NCI-H2029 treated with DMSO at 0.1 percent for 48 hours (cell line): ENCODE data around the gene LGR6.
A peak's percentile ranks its signal among the peaks of the same experiment; 100 is the strongest.
"Not testable (repeated sequence)": the region's sequence is repeated elsewhere in the genome, so short reads cannot be mapped to it uniquely, and the experiment has no call there.

Experiments used
- DNase-seq: peaks from one replicate; lab custom pipeline; 2025; lab: John Stamatoyannopoulos, UW

LGR6 gene

GRCh38 chr1:202193614-202194327 lies at the start of gene LGR6:
Gene LGR6 (plus strand): TSS chr1:202193799. CDS start chr1:202193990, 191 bp downstream.
- no peak for DNase-seq

- DNase-seq: no peak
Observed at GRCh38 chr1:202144402-202145067, 49.1 kb upstream of the LGR6 start, which contains the start of gene ARL8A. Gene ARL8A (minus strand): TSS chr1:202144737. CDS start chr1:202144572, 165 bp downstream.

- no peak for DNase-seq
Observed at GRCh38 chr1:202145068-202145743, 48.4 kb upstream of the LGR6 start.

- DNase-seq: not testable (repeated sequence)
Observed at GRCh38 chr1:202145744-202146140, 47.9 kb upstream of the LGR6 start.

- no peak for DNase-seq
Observed at GRCh38 chr1:202146279-202146678, 47.3 kb upstream of the LGR6 start.

- DNase-seq: no peak
Observed at GRCh38 chr1:202146993-202147392, 46.6 kb upstream of the LGR6 start.

GRCh38 chr1:202148391-202148790 lies 45.2 kb upstream of the LGR6 start:
- DNase-seq: no peak

- no peak for DNase-seq
Observed at GRCh38 chr1:202149566-202149965, 44.0 kb upstream of the LGR6 start.

GRCh38 chr1:202150187-202150586 lies 43.4 kb upstream of the LGR6 start:
- no peak for DNase-seq

GRCh38 chr1:202150602-202151001 lies 43.0 kb upstream of the LGR6 start:
- DNase-seq: no peak

- no peak for DNase-seq
Observed at GRCh38 chr1:202151045-202151444, 42.6 kb upstream of the LGR6 start.

GRCh38 chr1:202152399-202152798 lies 41.2 kb upstream of the LGR6 start:
- no peak for DNase-seq

GRCh38 chr1:202153284-202153683 lies 40.3 kb upstream of the LGR6 start:
- DNase-seq: no peak

- no peak for DNase-seq
Observed at GRCh38 chr1:202154148-202154765, 39.3 kb upstream of the LGR6 start.

- DNase-seq: peak; percentile 38
Observed at GRCh38 chr1:202154766-202155477, 38.7 kb upstream of the LGR6 start.

GRCh38 chr1:202155478-202156021 lies 38.0 kb upstream of the LGR6 start:
- DNase-seq: peak; percentile 41

GRCh38 chr1:202156590-202156989 lies 37.0 kb upstream of the LGR6 start:
- DNase-seq: no peak

- DNase-seq: no peak
Observed at GRCh38 chr1:202157945-202158344, 35.7 kb upstream of the LGR6 start.

- no peak for DNase-seq
Observed at GRCh38 chr1:202158810-202159533, 34.6 kb upstream of the LGR6 start.

- no peak for DNase-seq
Observed at GRCh38 chr1:202159534-202160371, 33.8 kb upstream of the LGR6 start.
